Kidney (tissue), 14 donors: ENCODE results near the gene PDCD1LG2. TPM values are rescaled to one million over a fixed set of nuclear protein-coding genes. Genes with fewer than 3 reads are reported as not detected.
A peak's percentile ranks its signal among the peaks of the same experiment; 100 is the strongest.

Experiments used
- DNase-seq, 5 donors: peaks; one replicate each; pipeline ENCODE4 v3.0.0-alpha.2; 2013 to 2020
- FAIRE-seq: peaks from 2 replicates; lab custom pipeline; 2012; peaks lifted over from hg19 to GRCh38; lab: Jason Lieb, UNC
- H3K27ac ChIP-seq, 2 donors: one replicate each; pipeline ENCODE4 v1.7.0; 2013; ENCODE audit warnings: low read depth in 2 of 2, low read length in 2 of 2, inconsistent platforms in 1 of 2
- H3K27me3 ChIP-seq: one replicate; pipeline ENCODE4 v1.7.1; 2013; ENCODE audit warnings: low read length, inconsistent platforms; ENCODE audit not compliant: control insufficient read depth, insufficient read depth
- H3K36me3 ChIP-seq, 3 donors: one replicate each; pipeline versions ENCODE4 v1.7.0 to v1.7.1; 2013; ENCODE audit warnings: low read length in 3 of 3, control low read depth in 1 of 3, inconsistent platforms in 1 of 3; ENCODE audit not compliant: insufficient read depth in 3 of 3, control insufficient read depth in 2 of 3
- H3K4me1 ChIP-seq, 3 donors: one replicate each; pipeline versions ENCODE4 v1.7.0 to v1.7.1; 2013; ENCODE audit warnings: low read length in 3 of 3, inconsistent platforms in 1 of 3, low read depth in 1 of 3; ENCODE audit not compliant: control insufficient read depth in 2 of 3, insufficient read depth in 2 of 3
- H3K4me3 ChIP-seq, 3 donors: one replicate each; pipeline versions ENCODE4 v1.7.0 to v1.8.1; 2013; ENCODE audit warnings: low read length in 3 of 3, control low read depth in 1 of 3, inconsistent platforms in 1 of 3
- H3K9ac ChIP-seq, 3 donors: one replicate each; pipeline versions ENCODE4 v1.7.0 to v1.7.1; 2013; ENCODE audit warnings: low read length in 3 of 3, control low read depth in 1 of 3, inconsistent platforms in 1 of 3
- H3K9me3 ChIP-seq, 3 donors: one replicate each; pipeline versions ENCODE4 v1.7.0 to v1.7.1; 2013; ENCODE audit warnings: low read length in 3 of 3, control low read depth in 1 of 3, inconsistent platforms in 1 of 3; ENCODE audit not compliant: control insufficient read depth in 2 of 3, insufficient read depth in 1 of 3
- intact Hi-C: fragments of 100-400 bp; cut with DNase I; formaldehyde crosslinking; loops from one replicate; pipeline ENCODE4 v1.11.1; 2022
- polyA plus RNA-seq: library from polyadenylated mRNA; stranded (reverse); fragments of 350-450 nt; fragmentation: Illumina TruSeq; extraction: RNeasy Lipid Tissue Mini Kit (QIAGEN cat#74804); gene quantifications from one replicate; pipeline ENCODE4 v1.2.3, GENCODE V29; 2014; ENCODE audit warnings: low read depth, low replicate concordance; ENCODE audit not compliant: insufficient read depth
- total RNA-seq: library from RNA; stranded (reverse); fragmentation: NEBNext Ultra II Directional; extraction: Animal tissue kit (Norgen Biotek cat#: 25700); gene quantifications from one replicate; pipeline ENCODE4 v1.2.1, GENCODE V29; 2021
- TF ChIP-seq, protein P1 (sequence below): IDR thresholded peaks from 3 replicates; pipeline ENCODE4 v1.5.1; 2012; ENCODE audit warnings: mild to moderate bottlenecking, moderate library complexity, borderline replicate concordance; ENCODE audit not compliant: insufficient read depth; ENCODE audit errors: extremely low read depth
- donor health status: control.
- donor health status: control.
- donor health status: control.
- donor health status: control.
- donor health status: control.
- donor health status: DM: yes; HTN: yes; CAD: no.
- donor health status: Normal renal cell carcinoma (clear cell type).

PDCD1LG2 gene
- total and polyA plus RNA-seq, 2 donors from 2014 or later: 1.5 to 2.4 TPM

GRCh38 chr9:5502553-5502952, 7.8 kb upstream of the PDCD1LG2 start:
- no peaks in the 10 kb centered on the region for H3K27me3 ChIP-seq
- H3K36me3 ChIP-seq: no peaks in the 10 kb centered on the region
- TF ChIP-seq, protein P1, sequence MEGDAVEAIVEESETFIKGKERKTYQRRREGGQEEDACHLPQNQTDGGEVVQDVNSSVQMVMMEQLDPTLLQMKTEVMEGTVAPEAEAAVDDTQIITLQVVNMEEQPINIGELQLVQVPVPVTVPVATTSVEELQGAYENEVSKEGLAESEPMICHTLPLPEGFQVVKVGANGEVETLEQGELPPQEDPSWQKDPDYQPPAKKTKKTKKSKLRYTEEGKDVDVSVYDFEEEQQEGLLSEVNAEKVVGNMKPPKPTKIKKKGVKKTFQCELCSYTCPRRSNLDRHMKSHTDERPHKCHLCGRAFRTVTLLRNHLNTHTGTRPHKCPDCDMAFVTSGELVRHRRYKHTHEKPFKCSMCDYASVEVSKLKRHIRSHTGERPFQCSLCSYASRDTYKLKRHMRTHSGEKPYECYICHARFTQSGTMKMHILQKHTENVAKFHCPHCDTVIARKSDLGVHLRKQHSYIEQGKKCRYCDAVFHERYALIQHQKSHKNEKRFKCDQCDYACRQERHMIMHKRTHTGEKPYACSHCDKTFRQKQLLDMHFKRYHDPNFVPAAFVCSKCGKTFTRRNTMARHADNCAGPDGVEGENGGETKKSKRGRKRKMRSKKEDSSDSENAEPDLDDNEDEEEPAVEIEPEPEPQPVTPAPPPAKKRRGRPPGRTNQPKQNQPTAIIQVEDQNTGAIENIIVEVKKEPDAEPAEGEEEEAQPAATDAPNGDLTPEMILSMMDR: no peak
- intact Hi-C loops: no loop called here
- H3K27ac ChIP-seq: no peak overlapping the region
- no peak for DNase-seq
- H3K9me3 ChIP-seq: no peaks in the 10 kb centered on the region
- FAIRE-seq: no peak
- H3K4me3 ChIP-seq: no peak overlapping the region
- H3K4me1 ChIP-seq: no peaks in the 10 kb centered on the region
- no peak overlapping the region for H3K9ac ChIP-seq

- no peak overlapping the region for H3K9ac ChIP-seq
- H3K27ac ChIP-seq: no peak overlapping the region
- no peak overlapping the region for H3K4me3 ChIP-seq
- intact Hi-C loops: no loop called here
- H3K4me1 ChIP-seq: no peaks in the 10 kb centered on the region
- DNase-seq (no peak), FAIRE-seq (no peak)
- H3K9me3 ChIP-seq: no peaks in the 10 kb centered on the region
- H3K27me3 ChIP-seq: no peaks in the 10 kb centered on the region
- H3K36me3 ChIP-seq: no peaks in the 10 kb centered on the region
- TF ChIP-seq, protein P1: no peak
Measured at GRCh38 chr9:5509573-5509972, 758 bp upstream of the PDCD1LG2 start.

- Histone ChIP-seq H3K36me3 (no peaks in the 10 kb centered on the region), H3K4me3 (peak overlapping the region in 1 of 3 donors; percentile 17), H3K9me3 (no peaks in the 10 kb centered on the region), H3K27me3 (no peaks in the 10 kb centered on the region), H3K27ac (no peak overlapping the region), H3K9ac (no peak overlapping the region), H3K4me1 (no peaks in the 10 kb centered on the region)
- FAIRE-seq (no peak), DNase-seq (no peak)
- TF ChIP-seq, protein P1: no peak
- intact Hi-C loops: no loop called here
Measured at GRCh38 chr9:5510989-5511388, 658 bp downstream of the PDCD1LG2 start.

DNA sequence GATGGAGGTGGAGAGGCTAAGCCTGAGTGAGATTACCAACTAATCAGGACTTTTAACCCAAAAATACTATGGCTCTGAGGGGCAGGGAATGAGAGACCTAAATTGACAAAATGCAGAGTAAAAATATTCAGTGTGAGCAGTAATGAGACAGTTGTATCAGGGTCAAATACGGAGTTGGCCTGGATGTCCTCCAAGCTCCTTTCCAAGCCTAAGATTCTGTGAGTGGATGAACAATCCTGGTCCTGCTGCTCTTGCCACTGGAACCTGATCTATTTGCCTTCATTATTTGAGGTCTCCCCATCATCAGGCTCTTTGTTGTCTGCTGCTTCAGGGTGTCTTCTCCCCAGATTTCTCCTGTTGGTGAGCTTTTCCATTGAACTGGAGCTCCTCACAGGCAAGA, 1.1 kb downstream of the PDCD1LG2 start:
- intact Hi-C loops: no loop called here
- no peaks in the 10 kb centered on the region for H3K4me1 ChIP-seq
- TF ChIP-seq, protein P1: no peak
- no peak overlapping the region for H3K27ac ChIP-seq
- DNase-seq (no peak), FAIRE-seq (no peak)
- H3K9me3 ChIP-seq: no peaks in the 10 kb centered on the region
- H3K36me3 ChIP-seq: no peaks in the 10 kb centered on the region
- no peaks in the 10 kb centered on the region for H3K27me3 ChIP-seq
- no peak overlapping the region for H3K9ac ChIP-seq
- no peak overlapping the region for H3K4me3 ChIP-seq
